ENCODE data around the gene EHBP1L1.

EHBP1L1 gene

DNA sequence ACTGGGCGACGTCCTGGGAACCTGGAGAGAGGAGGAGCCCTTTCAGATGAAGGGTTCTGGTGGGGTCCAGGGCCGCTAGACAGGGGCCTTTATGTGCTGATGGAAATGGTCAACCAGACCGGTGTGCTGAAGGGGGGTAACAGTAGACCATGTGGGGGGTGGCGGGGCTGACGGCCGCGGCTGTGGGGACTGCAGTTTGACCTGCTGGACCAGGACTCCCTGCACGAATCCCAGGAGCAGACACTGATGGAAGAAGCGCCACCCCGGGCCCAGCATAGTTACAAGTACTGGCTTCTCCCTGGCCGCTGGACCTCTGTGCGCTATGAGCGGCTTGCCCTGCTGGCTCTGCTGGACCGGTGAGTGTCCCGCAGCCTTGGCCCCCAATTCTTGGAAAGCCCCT, 46.2 kb downstream of the EHBP1L1 start:
- TF ChIP-seq GATA3 (IDR thresholded peaks at IDR 0.05; ENCODE audit: low read depth, low read length), result no peak
- TF ChIP-seq GATA2 (IDR thresholded peaks at IDR 0.05; ENCODE audit: low read depth, low read length), result no peak

DNA sequence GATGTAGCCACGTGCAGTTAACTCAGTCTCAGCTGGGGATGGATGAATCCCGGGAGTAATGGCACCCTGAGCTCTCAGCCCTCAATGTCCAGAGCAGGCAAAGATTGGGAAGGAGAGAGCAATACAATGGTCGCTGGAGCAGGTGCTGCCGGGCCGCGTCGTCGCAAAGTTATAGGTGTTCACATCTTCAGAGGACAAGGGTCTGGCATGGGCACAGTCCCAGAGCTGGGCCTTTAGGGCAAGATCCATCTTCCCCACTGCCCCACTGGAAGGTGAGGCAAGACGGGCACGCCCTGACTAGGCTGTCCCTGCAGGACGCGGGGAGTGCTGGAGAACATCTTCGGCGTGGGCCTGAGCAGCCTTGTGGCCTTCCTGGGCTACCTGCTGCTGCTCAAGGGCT, 47.3 kb downstream of the EHBP1L1 start:
- TF ChIP-seq GATA3 (IDR thresholded peaks at IDR 0.05; ENCODE audit: low read depth, low read length) (no peak), GATA2 (IDR thresholded peaks at IDR 0.05; ENCODE audit: low read depth, low read length) (no peak)

DNA sequence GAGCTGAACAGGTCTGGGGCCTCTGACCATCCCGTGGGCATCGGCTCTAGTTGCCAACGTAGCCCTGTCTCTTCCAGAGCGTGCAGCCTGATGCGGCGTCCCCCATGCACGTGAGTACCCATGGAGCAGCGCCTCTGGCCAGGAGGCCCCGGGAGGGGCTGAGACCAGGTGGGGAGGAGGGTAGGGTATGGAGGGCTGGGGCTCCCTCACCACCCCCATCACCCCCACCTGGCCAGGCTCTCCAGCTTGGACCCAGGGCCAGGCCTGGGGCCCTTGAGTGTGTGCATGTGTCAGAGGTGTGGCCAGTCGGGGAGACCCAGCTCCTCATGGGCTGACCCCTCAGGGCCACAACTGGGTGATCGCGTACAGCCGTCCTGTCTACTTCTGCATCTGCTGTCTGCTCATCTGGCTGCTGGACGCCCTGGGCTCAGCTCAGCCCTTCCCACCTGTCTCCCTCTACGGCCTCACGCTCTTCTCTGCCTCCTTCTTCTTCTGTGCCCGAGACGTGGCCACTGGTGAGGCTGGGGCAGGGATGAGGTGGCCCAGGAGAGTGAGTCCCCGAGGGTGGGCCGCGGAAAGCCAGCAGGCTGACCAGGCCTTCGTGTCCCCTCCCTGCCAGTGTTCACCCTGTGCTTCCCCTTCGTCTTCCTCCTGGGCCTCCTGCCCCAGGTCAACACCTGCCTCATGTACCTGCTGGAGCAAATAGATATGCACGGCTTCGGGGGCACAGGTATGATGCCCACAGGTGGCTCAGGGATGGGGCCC, 48.2 kb downstream of the EHBP1L1 start:
- no peak for TF ChIP-seq GATA3 (IDR thresholded peaks at IDR 0.05; ENCODE audit: low read depth, low read length)
- no peak for TF ChIP-seq GATA2 (IDR thresholded peaks at IDR 0.05; ENCODE audit: low read depth, low read length)

DNA sequence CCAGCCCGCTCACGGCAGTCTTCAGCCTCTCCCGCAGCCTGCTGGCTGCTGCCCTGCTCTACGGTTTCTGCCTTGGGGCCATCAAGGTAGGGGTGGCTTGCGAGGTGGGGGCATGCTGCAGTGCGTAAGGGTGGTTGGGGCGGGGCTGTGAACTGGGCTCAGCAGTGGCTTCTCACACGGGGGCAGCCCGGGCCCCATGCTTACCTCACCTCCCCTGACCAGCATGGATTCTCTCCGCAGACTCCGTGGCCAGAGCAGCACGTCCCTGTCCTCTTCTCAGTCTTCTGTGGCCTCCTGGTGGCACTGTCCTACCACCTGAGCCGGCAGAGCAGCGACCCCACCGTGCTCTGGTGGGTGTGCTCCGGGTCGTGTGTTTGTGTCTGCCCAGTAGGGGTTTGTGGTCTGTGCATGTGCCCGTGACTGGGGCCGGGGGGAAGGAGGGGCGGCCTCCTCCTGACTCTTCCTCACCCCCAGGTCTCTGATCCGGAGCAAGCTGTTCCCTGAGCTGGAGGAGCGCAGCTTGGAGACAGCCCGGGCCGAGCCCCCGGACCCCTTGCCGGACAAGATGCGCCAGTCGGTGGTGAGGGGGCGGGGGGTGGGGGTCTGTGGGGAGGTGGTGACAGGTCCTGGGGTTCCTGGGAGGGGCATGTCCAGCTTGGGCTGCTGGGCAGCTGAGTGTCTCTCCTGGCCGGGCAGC, 49.2 kb downstream of the EHBP1L1 start:
- TF ChIP-seq GATA2 (IDR thresholded peaks at IDR 0.05; ENCODE audit: low read depth, low read length) (no peak), GATA3 (IDR thresholded peaks at IDR 0.05; ENCODE audit: low read depth, low read length) (no peak)

DNA sequence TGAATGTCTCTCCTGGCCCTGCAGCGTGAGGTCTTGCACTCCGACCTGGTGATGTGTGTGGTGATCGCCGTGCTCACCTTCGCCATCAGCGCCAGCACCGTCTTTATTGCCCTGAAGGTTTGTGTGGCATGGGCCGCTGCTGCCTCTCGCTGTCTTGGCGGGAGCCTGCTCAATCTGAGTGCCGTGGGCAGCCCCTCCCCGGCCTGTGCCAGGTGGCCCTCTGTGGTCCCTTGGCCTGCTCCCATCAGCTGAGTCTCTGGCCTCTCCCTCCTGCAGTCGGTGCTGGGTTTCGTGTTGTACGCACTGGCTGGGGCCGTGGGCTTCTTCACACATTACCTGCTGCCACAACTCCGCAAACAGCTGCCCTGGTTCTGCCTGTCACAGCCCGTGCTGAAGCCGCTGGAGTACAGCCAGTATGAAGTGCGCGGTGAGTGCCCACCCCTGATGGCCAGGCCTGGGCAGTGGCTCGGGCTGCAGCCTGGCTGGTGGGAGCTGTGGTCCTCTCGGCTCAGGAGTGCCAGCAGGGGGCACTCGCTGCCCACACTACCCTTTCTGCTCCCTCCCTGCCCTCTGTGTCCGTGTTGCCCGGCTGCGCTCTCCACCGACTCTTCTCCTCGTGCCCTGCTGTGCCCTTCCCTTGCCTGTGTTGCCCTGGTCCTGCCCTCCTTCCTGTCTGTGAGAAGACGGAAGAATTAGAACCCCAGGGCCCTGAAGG, 49.9 kb downstream of the EHBP1L1 start:
- TF ChIP-seq GATA2 (IDR thresholded peaks at IDR 0.05; ENCODE audit: low read depth, low read length) (no peak), GATA3 (IDR thresholded peaks at IDR 0.05; ENCODE audit: low read depth, low read length) (no peak)

DNA sequence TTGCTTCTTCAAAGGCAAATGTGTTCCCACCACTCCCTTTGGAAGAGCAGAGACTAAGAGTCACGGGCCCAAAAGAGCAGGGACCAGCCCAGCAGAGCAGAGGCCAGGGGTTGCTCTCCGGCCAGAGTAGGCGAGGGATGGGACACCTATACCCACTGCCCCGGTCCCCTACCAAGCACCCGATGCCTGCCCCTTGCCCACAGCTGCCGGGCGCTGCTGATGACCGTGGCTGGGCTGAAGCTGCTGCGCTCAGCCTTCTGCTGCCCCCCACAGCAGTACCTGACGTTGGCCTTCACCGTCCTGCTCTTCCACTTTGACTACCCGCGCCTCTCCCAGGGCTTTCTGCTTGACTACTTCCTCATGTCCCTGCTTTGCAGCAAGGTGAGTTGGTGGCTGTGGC, 51.3 kb downstream of the EHBP1L1 start:
- no peak for TF ChIP-seq GATA3 (IDR thresholded peaks at IDR 0.05; ENCODE audit: low read depth, low read length)
- no peak for TF ChIP-seq GATA2 (IDR thresholded peaks at IDR 0.05; ENCODE audit: low read depth, low read length)

DNA sequence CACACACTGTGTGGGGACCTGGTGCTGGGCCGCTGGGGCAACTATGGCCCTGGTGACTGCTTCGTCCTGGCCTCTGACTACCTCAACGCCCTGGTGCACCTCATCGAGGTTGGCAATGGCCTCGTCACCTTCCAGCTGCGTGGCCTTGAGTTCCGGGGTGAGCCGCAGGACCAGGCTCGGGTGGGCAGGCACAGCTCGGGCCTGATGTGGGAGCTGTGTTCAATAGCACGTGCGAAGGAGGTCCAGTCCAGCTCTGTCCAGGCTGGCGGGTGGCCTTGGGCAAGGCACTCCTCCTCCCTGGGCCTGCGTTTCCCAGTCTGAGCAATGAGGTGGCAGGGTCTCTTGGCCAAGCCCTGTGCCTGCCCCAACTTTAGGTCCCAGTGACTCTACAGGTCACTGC, 53.7 kb downstream of the EHBP1L1 start:
- TF ChIP-seq GATA3 (IDR thresholded peaks at IDR 0.05; ENCODE audit: low read depth, low read length) (no peak), GATA2 (IDR thresholded peaks at IDR 0.05; ENCODE audit: low read depth, low read length) (no peak)

DNA sequence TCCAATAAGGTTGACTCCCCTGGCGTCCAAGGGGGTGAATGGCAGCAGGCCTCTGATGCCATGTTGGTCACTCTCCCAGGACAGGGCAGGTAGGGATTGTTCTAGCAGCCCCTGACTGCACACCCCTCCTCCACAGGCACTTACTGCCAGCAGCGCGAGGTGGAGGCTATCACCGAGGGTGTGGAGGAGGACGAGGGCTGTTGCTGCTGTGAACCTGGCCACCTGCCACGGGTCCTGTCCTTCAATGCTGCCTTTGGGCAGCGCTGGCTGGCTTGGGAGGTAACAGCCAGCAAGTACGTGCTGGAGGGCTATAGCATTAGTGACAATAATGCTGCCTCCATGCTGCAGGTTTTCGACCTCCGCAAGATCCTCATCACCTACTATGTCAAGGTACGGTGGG, 54.4 kb downstream of the EHBP1L1 start:
- TF ChIP-seq GATA2 (IDR thresholded peaks at IDR 0.05; ENCODE audit: low read depth, low read length) (no peak), GATA3 (IDR thresholded peaks at IDR 0.05; ENCODE audit: low read depth, low read length) (no peak)

DNA sequence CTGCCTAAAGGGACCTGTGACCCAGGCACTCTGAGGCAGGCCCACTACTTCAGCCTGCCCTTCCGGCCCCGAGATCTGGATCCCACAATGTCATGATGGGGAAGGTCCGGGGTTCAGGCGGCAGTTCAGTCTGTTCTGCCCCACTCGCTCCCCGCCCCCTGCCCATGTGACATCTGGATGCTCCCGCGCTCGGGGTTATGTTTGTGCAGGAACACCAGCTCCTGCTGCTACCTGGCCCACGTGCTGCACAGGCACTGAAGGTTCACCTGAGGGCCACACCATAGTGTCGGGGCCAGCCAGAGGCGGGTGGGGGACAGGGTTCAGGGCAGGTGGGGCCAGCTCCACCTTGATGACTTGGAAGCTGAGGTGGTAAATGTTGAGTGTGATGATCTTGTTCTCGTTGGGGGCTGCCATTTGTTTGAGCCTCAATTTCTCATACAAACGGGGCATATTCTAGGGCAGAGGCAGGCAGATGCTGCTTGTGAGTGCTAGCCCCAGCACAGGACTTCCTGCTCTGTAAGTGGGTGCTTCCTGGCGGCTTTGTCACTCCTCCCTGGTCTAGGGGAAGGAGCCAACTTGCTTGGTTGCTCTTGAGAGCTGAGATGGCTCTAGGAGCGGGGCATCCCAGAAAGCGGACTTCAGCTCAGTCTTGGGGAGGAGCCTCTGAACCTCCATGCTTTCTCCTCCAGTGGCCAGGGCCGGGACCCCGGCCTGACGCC, 57.7 kb downstream of the EHBP1L1 start:
- no peak for TF ChIP-seq GATA3 (IDR thresholded peaks at IDR 0.05; ENCODE audit: low read depth, low read length)
- TF ChIP-seq GATA2 (IDR thresholded peaks at IDR 0.05; ENCODE audit: low read depth, low read length), result no peak

DNA sequence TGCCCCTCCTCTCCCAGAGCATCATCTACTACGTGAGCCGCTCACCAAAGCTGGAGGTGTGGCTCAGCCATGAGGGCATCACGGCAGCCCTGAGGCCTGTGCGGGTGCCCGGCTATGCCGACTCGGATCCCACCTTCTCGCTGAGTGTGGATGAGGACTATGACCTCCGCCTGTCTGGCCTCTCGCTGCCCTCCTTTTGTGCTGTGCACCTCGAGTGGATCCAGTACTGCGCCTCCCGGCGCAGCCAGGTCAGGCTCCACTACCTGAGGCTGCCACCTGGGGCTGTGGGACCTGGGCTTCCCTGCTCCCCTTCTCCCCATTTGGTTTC, 58.2 kb downstream of the EHBP1L1 start:
- no peak for TF ChIP-seq GATA2 (IDR thresholded peaks at IDR 0.05; ENCODE audit: low read depth, low read length)
- no peak for TF ChIP-seq GATA3 (IDR thresholded peaks at IDR 0.05; ENCODE audit: low read depth, low read length)

DNA sequence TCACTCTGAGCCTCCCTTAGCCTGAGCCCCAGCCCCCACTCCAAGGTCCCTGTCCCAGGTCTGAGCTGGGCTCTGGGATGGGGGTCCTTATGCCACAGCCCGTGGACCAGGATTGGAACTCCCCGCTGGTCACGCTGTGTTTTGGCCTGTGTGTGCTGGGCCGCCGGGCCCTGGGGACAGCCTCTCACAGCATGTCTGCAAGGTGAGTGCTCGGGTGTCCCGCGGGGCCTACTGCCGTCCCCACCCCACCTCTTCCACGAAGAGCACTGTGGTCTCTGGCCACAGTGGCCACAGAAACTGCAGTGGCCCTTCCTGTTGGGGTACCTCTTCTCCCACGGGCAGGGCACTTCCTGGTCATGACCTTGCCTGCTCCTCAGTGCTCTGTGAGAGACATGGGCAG, 58.6 kb downstream of the EHBP1L1 start:
- no peak for TF ChIP-seq GATA3 (IDR thresholded peaks at IDR 0.05; ENCODE audit: low read depth, low read length)
- no peak for TF ChIP-seq GATA2 (IDR thresholded peaks at IDR 0.05; ENCODE audit: low read depth, low read length)

DNA sequence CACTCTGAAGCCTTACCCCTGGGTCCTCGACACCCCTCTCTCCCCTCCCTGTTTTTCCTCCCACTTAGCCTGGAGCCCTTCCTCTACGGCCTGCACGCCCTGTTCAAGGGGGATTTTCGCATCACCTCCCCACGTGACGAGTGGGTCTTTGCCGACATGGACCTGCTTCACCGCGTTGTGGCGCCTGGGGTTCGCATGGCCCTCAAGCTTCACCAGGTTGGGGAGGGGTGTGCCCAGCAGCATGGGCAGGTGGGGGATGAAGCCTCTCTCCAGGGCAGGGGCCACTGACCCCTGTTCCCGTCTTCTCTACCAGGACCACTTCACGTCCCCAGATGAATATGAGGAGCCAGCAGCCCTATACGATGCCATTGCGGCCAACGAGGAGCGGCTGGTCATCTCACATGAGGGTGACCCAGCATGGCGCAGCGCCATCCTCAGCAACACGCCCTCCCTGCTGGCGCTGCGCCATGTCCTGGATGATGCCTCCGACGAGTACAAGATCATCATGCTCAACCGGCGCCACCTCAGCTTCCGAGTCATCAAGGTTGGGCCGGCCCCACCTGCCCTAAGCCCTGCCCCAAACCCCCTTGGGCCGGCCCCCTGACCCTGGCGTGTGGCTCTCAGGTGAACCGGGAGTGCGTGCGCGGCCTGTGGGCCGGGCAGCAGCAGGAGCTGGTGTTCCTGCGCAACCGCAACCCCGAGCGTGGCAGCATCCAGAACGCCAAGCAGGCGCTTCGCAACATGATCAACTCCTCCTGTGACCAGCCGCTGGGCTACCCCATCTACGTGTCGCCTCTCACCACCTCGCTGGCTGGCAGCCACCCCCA, 59.3 kb downstream of the EHBP1L1 start:
- TF ChIP-seq GATA3 (IDR thresholded peaks at IDR 0.05; ENCODE audit: low read depth, low read length) (no peak), GATA2 (IDR thresholded peaks at IDR 0.05; ENCODE audit: low read depth, low read length) (no peak)
